GM18867 (cell line): ENCODE data around the gene OLFM1.

ENCODE experiments used
- ATAC-seq: cut with Tn5 transposase; IDR thresholded peaks from one replicate; pipeline ENCODE4 v1.9.1; 2021; ENCODE audit warnings: mild to moderate bottlenecking, moderate library complexity; ENCODE audit not compliant: unreplicated experiment

OLFM1 gene

GRCh38 chr9:135087899-135088347, 455 bp downstream of the OLFM1 start:
- no peak for ATAC-seq

GRCh38 chr9:135088348-135088978, 995 bp downstream of the OLFM1 start:
- ATAC-seq = no peak

GRCh38 chr9:135088979-135089847, 1.7 kb downstream of the OLFM1 start:
- no peak for ATAC-seq

- no peak for ATAC-seq
These were observed 2.6 kb downstream of the OLFM1 start for GRCh38 chr9:135090081-135090480.

GRCh38 chr9:135090547-135090946, 3.1 kb downstream of the OLFM1 start:
- ATAC-seq = no peak

- no peak for ATAC-seq
These were observed 4.1 kb downstream of the OLFM1 start for GRCh38 chr9:135091545-135091944.

- no peak for ATAC-seq
These were observed 5.6 kb downstream of the OLFM1 start for GRCh38 chr9:135093111-135093510.

- ATAC-seq = no peak
These were observed 6.6 kb downstream of the OLFM1 start for GRCh38 chr9:135093911-135094584.

GRCh38 chr9:135095470-135096407, 8.3 kb downstream of the OLFM1 start:
- ATAC-seq = no peak

GRCh38 chr9:135096408-135096895, 9.0 kb downstream of the OLFM1 start:
- ATAC-seq = no peak

- no peak for ATAC-seq
These were observed 11.1 kb downstream of the OLFM1 start for GRCh38 chr9:135098400-135099105.

- no peak for ATAC-seq
These were observed 12.1 kb downstream of the OLFM1 start for GRCh38 chr9:135099574-135099973.

- ATAC-seq = no peak
These were observed 12.8 kb downstream of the OLFM1 start for GRCh38 chr9:135100241-135100681.

- no peak for ATAC-seq
These were observed 13.4 kb downstream of the OLFM1 start for GRCh38 chr9:135100725-135101410.

GRCh38 chr9:135101486-135101885, 14.0 kb downstream of the OLFM1 start:
- no peak for ATAC-seq

- ATAC-seq = no peak
These were observed 14.5 kb downstream of the OLFM1 start for GRCh38 chr9:135101926-135102325.

- no peak for ATAC-seq
These were observed 14.9 kb downstream of the OLFM1 start for GRCh38 chr9:135102331-135102730.

GRCh38 chr9:135103001-135103446, 15.6 kb downstream of the OLFM1 start:
- ATAC-seq = no peak
